Smooth muscle cell (in vitro differentiated cells): ENCODE data around the gene HSP90AB1. TPM values are rescaled to one million over a fixed set of nuclear protein-coding genes. Genes with fewer than 3 reads are reported as not detected.

Experiments
- DNase-seq: peaks from one replicate; lab custom pipeline; 2025; ENCODE audit not compliant: unreplicated experiment; lab: John Stamatoyannopoulos, UW
- H2AFZ ChIP-seq: fragments of 200-600 bp; sonication (generic); 2 replicates; pipeline ENCODE4 v1.6.0; 2016; ENCODE audit warnings: antibody characterized with exemption, low read depth, mild to moderate bottlenecking
- H3F3A ChIP-seq: fragments of 200-600 bp; sonication (generic); 2 replicates; pipeline ENCODE4 v1.6.0; 2017; ENCODE audit warnings: antibody characterized with exemption, low read depth
- H3K27ac ChIP-seq: fragments of 200-600 bp; sonication (generic); 2 replicates; pipeline ENCODE4 v1.5.1; 2016; ENCODE audit warnings: low read depth, mild to moderate bottlenecking
- H3K27me3 ChIP-seq: fragments of 200-600 bp; sonication (generic); 2 replicates; pipeline ENCODE4 v1.6.1; 2016; ENCODE audit warnings: low read depth, mild to moderate bottlenecking
- H3K36me3 ChIP-seq: fragments of 200-600 bp; sonication (generic); 2 replicates; pipeline ENCODE4 v1.5.1; 2016; ENCODE audit warnings: low read depth
- H3K4me1 ChIP-seq: fragments of 200-600 bp; sonication (generic); 2 replicates; pipeline ENCODE4 v1.5.1; 2016; ENCODE audit warnings: low read depth
- H3K4me2 ChIP-seq: fragments of 200-600 bp; sonication (generic); 2 replicates; pipeline ENCODE4 v1.6.0; 2016; ENCODE audit warnings: mild to moderate bottlenecking
- H3K4me3 ChIP-seq: fragments of 200-600 bp; sonication (generic); 2 replicates; pipeline ENCODE4 v1.5.1; 2016; ENCODE audit warnings: mild to moderate bottlenecking
- H3K79me2 ChIP-seq: fragments of 200-600 bp; sonication (generic); 2 replicates; pipeline ENCODE4 v1.6.0; 2016; ENCODE audit warnings: low read depth, mild to moderate bottlenecking
- H3K9ac ChIP-seq: fragments of 200-600 bp; sonication (generic); 2 replicates; pipeline ENCODE4 v1.6.0; 2016; ENCODE audit warnings: low read depth
- H3K9me3 ChIP-seq: fragments of 200-600 bp; sonication (generic); replicated peaks from 2 replicates; pipeline ENCODE4 v1.5.1; 2016; ENCODE audit warnings: low read depth
- H4K20me1 ChIP-seq: fragments of 200-600 bp; sonication (generic); 2 replicates; pipeline ENCODE4 v1.6.0; 2016; ENCODE audit warnings: low read depth
- CTCF ChIP-seq: fragments of 200-600 bp; sonication (generic); IDR thresholded peaks from 2 replicates; pipeline ENCODE4 v1.5.1; 2017; ENCODE audit warnings: borderline replicate concordance, mild to moderate bottlenecking, antibody characterized with exemption; ENCODE audit not compliant: insufficient read depth, poor library complexity, severe bottlenecking
- WGBS: methylation state at CpG from one replicate; pipeline ENCODE4 v1.1.7; 2016; ENCODE audit warnings: low lambda C conversion rate; 5-methylcytosine and 5-hydroxymethylcytosine counted together
- polyA plus RNA-seq: library from polyadenylated mRNA; unstranded; fragments of >200 nt; fragmentation: Nextera tagmentation; extraction: Ambion mirVana; gene quantifications from 2 replicates; pipeline ENCODE4 v1.2.1, GENCODE V29; 2016
- total RNA-seq: library from RNA; depleted of rRNA; stranded (reverse); fragments of >200 nt; gene quantifications from 2 replicates; pipeline ENCODE4 v1.2.3, GENCODE V29; 2014

The HSP90AB1 gene
- total and polyA plus RNA-seq, 2 experiments from 2014 or later, result 408 to 736 TPM

- Histone ChIP-seq H3K4me2 (peak overlapping the region; percentile 61), H3K27me3 (peaks cover 25% of the 10 kb centered on the region), H3K9me3 (no peaks in the 10 kb centered on the region), H3K4me3 (peak overlapping the region; percentile 96), H2AFZ (no peak overlapping the region), H3K27ac (peak overlapping the region; percentile 57), H3K9ac (no peak overlapping the region), H4K20me1 (peaks cover 13% of the 10 kb centered on the region), H3F3A (no peaks in the 10 kb centered on the region), H3K4me1 (peaks cover 25% of the 10 kb centered on the region), H3K36me3 (no peaks in the 10 kb centered on the region), H3K79me2 (peaks cover 16% of the 10 kb centered on the region)
- DNase-seq, result no peak
- no peak for TF ChIP-seq CTCF
- WGBS, result 70% methylated on average over 17 of the region's 17 CpGs
These were observed 18.9 kb downstream of the HSP90AB1 start for GRCh38 chr6:44265722-44266233.

- WGBS, result 84% methylated on average over 3 of the region's 3 CpGs
- DNase-seq, result no peak
These were observed 19.4 kb downstream of the HSP90AB1 start for GRCh38 chr6:44266347-44266746.

GRCh38 chr6:44267252-44267651, 20.4 kb downstream of the HSP90AB1 start:
- no peaks in the 10 kb centered on the region for H3K36me3 ChIP-seq
- no peaks in the 10 kb centered on the region for H3F3A ChIP-seq
- H3K79me2 ChIP-seq, result peaks cover 16% of the 10 kb centered on the region
- no peak overlapping the region for H3K9ac ChIP-seq
- H3K4me3 ChIP-seq, result no peak overlapping the region
- 85% methylated on average over 10 of the region's 10 CpGs for WGBS
- peaks cover 25% of the 10 kb centered on the region for H3K4me1 ChIP-seq
- no peak overlapping the region for H3K27ac ChIP-seq
- H3K4me2 ChIP-seq, result no peak overlapping the region
- no peak for DNase-seq
- TF ChIP-seq CTCF, result no peak
- no peaks in the 10 kb centered on the region for H3K9me3 ChIP-seq
- H2AFZ ChIP-seq, result no peak overlapping the region
- H3K27me3 ChIP-seq, result peaks cover 40% of the 10 kb centered on the region
- peaks cover 13% of the 10 kb centered on the region for H4K20me1 ChIP-seq

More at GRCh38 chr6:44266347-44266746, 19.4 kb downstream of the HSP90AB1 start:
- Histone ChIP-seq H3F3A (no peaks in the 10 kb centered on the region), H2AFZ (no peak overlapping the region), H3K79me2 (peaks cover 16% of the 10 kb centered on the region), H3K4me3 (no peak overlapping the region), H4K20me1 (peaks cover 13% of the 10 kb centered on the region), H3K9me3 (no peaks in the 10 kb centered on the region), H3K4me2 (no peak overlapping the region), H3K27ac (no peak overlapping the region), H3K4me1 (peaks cover 25% of the 10 kb centered on the region), H3K9ac (no peak overlapping the region), H3K27me3 (peaks cover 31% of the 10 kb centered on the region), H3K36me3 (no peaks in the 10 kb centered on the region)
- TF ChIP-seq CTCF, result no peak

GRCh38 chr6:44268095-44268628, 21.3 kb downstream of the HSP90AB1 start:
- 8% methylated on average over 5 of the region's 5 CpGs for WGBS
- DNase-seq, result no peak
- no peaks in the 10 kb centered on the region for H3F3A ChIP-seq
- H3K4me3 ChIP-seq, result no peak overlapping the region
- H3K27me3 ChIP-seq, result peaks cover 49% of the 10 kb centered on the region
- no peak overlapping the region for H3K27ac ChIP-seq
- H3K79me2 ChIP-seq, result peaks cover 15% of the 10 kb centered on the region
- TF ChIP-seq CTCF, result peak; percentile 96
- H3K4me1 ChIP-seq, result peaks cover 23% of the 10 kb centered on the region
- H3K9me3 ChIP-seq, result no peaks in the 10 kb centered on the region
- no peak overlapping the region for H3K9ac ChIP-seq
- H3K4me2 ChIP-seq, result no peak overlapping the region
- no peak overlapping the region for H2AFZ ChIP-seq
- H3K36me3 ChIP-seq, result no peaks in the 10 kb centered on the region
- H4K20me1 ChIP-seq, result peaks cover 13% of the 10 kb centered on the region
